ENCODE results near the gene PLEKHA5.
"Not testable (repeated sequence)": the region's sequence is repeated elsewhere in the genome, so short reads cannot be mapped to it uniquely, and the experiment has no call there.

The PLEKHA5 gene

DNA sequence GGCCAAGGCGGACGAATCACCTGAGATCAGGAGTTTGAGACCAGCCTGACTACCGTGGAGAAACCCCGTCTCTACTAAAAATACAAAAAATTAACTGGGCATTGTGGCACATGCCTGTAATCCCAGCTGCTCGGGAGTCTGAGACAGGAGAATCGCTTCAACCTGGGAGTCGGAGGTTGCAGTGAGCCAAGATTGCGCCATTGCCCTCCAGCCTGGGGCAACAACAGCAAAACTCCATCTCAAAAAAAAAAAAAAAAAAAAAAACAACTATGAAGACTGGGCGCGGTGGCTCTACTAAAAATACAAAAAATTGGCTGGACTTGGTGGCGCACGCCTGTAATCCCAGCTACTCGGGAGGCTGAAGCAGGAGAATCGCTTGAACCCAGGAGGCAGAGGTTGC lies 176.1 kb downstream of the PLEKHA5 start:
- H2AFZ ChIP-seq (ENCODE audit: low read depth, low read length); H3K4ac ChIP-seq (ENCODE audit: low read depth in 1 of 2, low read length in 2 of 2); H3K4me1 ChIP-seq (ENCODE audit: control insufficient read depth, insufficient read depth, low read depth, low read length); H2BK15ac ChIP-seq (ENCODE audit: low read depth, poor library complexity, severe bottlenecking); H3K4me2 ChIP-seq (ENCODE audit: low read length, poor library complexity, severe bottlenecking); H2BK5ac ChIP-seq (ENCODE audit: low read depth, low read length, poor library complexity, severe bottlenecking); H3K4me3 ChIP-seq (ENCODE audit: insufficient read depth in 1 of 2, low read depth in 1 of 2, low read length in 2 of 2); H3K27me3 ChIP-seq (ENCODE audit: control insufficient read depth in 1 of 2, insufficient read depth in 1 of 2, low read length in 2 of 2); H3K23ac ChIP-seq (ENCODE audit: low read length in 2 of 2); H4K91ac ChIP-seq (ENCODE audit: low read length); H3K9me3 ChIP-seq (ENCODE audit: control insufficient read depth, low read length); H3K9ac ChIP-seq (ENCODE audit: low read length); DNase-seq; H2BK12ac ChIP-seq (ENCODE audit: low read length in 2 of 2); H3K27ac ChIP-seq (ENCODE audit: low read length, poor library complexity, severe bottlenecking); H2AK5ac ChIP-seq (ENCODE audit: low read length, severe bottlenecking); H3K14ac ChIP-seq (ENCODE audit: low read length in 2 of 2); H2BK120ac ChIP-seq (ENCODE audit: low read depth, low read length); H4K8ac ChIP-seq (ENCODE audit: low read length); H3K79me1 ChIP-seq (replicated peaks; ENCODE audit: low read length, poor library complexity, severe bottlenecking); H3K18ac ChIP-seq (ENCODE audit: low read depth in 1 of 2, low read length in 2 of 2): not testable (repeated sequence)
- H3K36me3 ChIP-seq (ENCODE audit: control insufficient read depth in 1 of 2, insufficient read depth in 2 of 2, low read depth in 1 of 2, low read length in 2 of 2): peaks cover 26 to 35% of the 10 kb centered on the region in 2 experiments
- WGBS: 99% methylated on average over 14 of the region's 14 CpGs

DNA sequence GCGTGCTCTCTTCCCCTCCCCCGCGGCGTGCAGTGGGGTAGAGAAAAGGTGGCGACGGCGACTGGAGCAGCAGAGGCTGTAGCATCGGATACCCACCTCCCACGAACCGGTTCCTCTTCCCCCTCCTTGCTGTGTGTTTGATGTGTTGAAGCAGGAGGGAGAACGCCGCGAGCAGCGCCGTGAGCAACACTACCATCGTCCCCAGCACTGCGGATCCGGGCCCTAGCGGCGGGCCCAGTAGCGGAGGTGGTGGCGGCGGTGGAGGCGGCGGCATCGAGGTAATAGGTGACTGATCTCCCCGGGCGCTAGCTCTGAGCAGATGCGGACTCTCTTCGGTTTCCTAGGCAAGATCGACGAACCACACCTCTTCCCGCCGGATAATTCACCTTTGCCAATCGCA lies 176.8 kb downstream of the PLEKHA5 start:
- H3K79me1 ChIP-seq (replicated peaks; ENCODE audit: low read length, poor library complexity, severe bottlenecking): peaks cover 5% of the 10 kb centered on the region
- H3K4me3 ChIP-seq (ENCODE audit: insufficient read depth in 1 of 2, low read depth in 1 of 2, low read length in 2 of 2): no peak overlapping the region
- no peak overlapping the region for H4K8ac ChIP-seq (ENCODE audit: low read length)
- H2AFZ ChIP-seq (ENCODE audit: low read depth, low read length): no peak overlapping the region
- H2BK12ac ChIP-seq (ENCODE audit: low read length in 2 of 2): no peak overlapping the region
- no peak overlapping the region for H3K14ac ChIP-seq (ENCODE audit: low read length in 2 of 2)
- H3K23ac ChIP-seq (ENCODE audit: low read length in 2 of 2): no peak overlapping the region
- H3K9ac ChIP-seq (ENCODE audit: low read length): no peak overlapping the region
- H3K4me1 ChIP-seq (ENCODE audit: control insufficient read depth, insufficient read depth, low read depth, low read length): no peaks in the 10 kb centered on the region
- peak overlapping the region; percentile 72 for H4K91ac ChIP-seq (ENCODE audit: low read length)
- no peaks in the 10 kb centered on the region for H3K9me3 ChIP-seq (ENCODE audit: control insufficient read depth, low read length)
- no peaks in the 10 kb centered on the region for H3K27me3 ChIP-seq (ENCODE audit: control insufficient read depth in 1 of 2, insufficient read depth in 1 of 2, low read length in 2 of 2)
- H2BK120ac ChIP-seq (ENCODE audit: low read depth, low read length): no peak overlapping the region
- H3K4ac ChIP-seq (ENCODE audit: low read depth in 1 of 2, low read length in 2 of 2): no peak overlapping the region
- H3K4me2 ChIP-seq (ENCODE audit: low read length, poor library complexity, severe bottlenecking): no peak overlapping the region
- DNase-seq: no peak
- peaks cover 26 to 35% of the 10 kb centered on the region in 2 experiments for H3K36me3 ChIP-seq (ENCODE audit: control insufficient read depth in 1 of 2, insufficient read depth in 2 of 2, low read depth in 1 of 2, low read length in 2 of 2)
- H2BK5ac ChIP-seq (ENCODE audit: low read depth, low read length, poor library complexity, severe bottlenecking): no peak overlapping the region
- H2AK5ac ChIP-seq (ENCODE audit: low read length, severe bottlenecking): no peak overlapping the region
- 98% methylated on average over 31 of the region's 35 CpGs for WGBS
- H3K18ac ChIP-seq (ENCODE audit: low read depth in 1 of 2, low read length in 2 of 2): no peak overlapping the region
- no peak overlapping the region for H2BK15ac ChIP-seq (ENCODE audit: low read depth, poor library complexity, severe bottlenecking)
- H3K27ac ChIP-seq (ENCODE audit: low read length, poor library complexity, severe bottlenecking): no peak overlapping the region

DNA sequence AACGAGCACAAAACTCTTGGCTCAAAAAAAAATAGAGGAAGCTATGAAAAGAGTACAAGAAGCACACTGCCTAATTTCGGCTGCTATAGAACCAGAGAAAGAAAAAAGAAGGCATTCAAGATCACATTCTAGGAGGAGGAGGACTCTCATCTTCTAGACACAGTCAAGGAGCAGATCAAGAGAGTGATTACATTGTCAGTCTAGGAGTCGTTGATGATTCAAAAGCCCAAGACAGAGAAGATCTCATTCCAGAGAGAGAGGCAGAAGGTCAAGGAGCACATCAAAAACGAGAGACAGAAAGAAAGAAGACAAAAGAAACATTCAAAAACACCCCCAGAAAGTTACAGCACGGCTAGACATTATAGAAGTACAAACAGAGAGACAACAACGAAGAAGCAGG lies 177.9 kb downstream of the PLEKHA5 start:
- Histone ChIP-seq H3K23ac (ENCODE audit: low read length in 2 of 2) (no peak overlapping the region), H3K14ac (ENCODE audit: low read length in 2 of 2) (no peak overlapping the region), H3K4ac (ENCODE audit: low read depth in 1 of 2, low read length in 2 of 2) (no peak overlapping the region), H3K79me1 (replicated peaks; ENCODE audit: low read length, poor library complexity, severe bottlenecking) (peaks cover 7% of the 10 kb centered on the region), H3K27me3 (ENCODE audit: control insufficient read depth in 1 of 2, insufficient read depth in 1 of 2, low read length in 2 of 2) (no peaks in the 10 kb centered on the region), H3K4me1 (ENCODE audit: control insufficient read depth, insufficient read depth, low read depth, low read length) (no peaks in the 10 kb centered on the region), H2BK12ac (ENCODE audit: low read length in 2 of 2) (no peak overlapping the region), H2BK15ac (ENCODE audit: low read depth, poor library complexity, severe bottlenecking) (no peak overlapping the region), H3K9me3 (ENCODE audit: control insufficient read depth, low read length) (no peaks in the 10 kb centered on the region), H2BK5ac (ENCODE audit: low read depth, low read length, poor library complexity, severe bottlenecking) (no peak overlapping the region), H3K36me3 (ENCODE audit: control insufficient read depth in 1 of 2, insufficient read depth in 2 of 2, low read depth in 1 of 2, low read length in 2 of 2) (peaks cover 23 to 30% of the 10 kb centered on the region in 2 experiments), H4K91ac (ENCODE audit: low read length) (no peak overlapping the region), H4K8ac (ENCODE audit: low read length) (no peak overlapping the region), H3K4me3 (ENCODE audit: insufficient read depth in 1 of 2, low read depth in 1 of 2, low read length in 2 of 2) (no peak overlapping the region), H2BK120ac (ENCODE audit: low read depth, low read length) (no peak overlapping the region), H3K4me2 (ENCODE audit: low read length, poor library complexity, severe bottlenecking) (no peak overlapping the region), H3K9ac (ENCODE audit: low read length) (no peak overlapping the region), H2AK5ac (ENCODE audit: low read length, severe bottlenecking) (no peak overlapping the region), H3K18ac (ENCODE audit: low read depth in 1 of 2, low read length in 2 of 2) (no peak overlapping the region), H3K27ac (ENCODE audit: low read length, poor library complexity, severe bottlenecking) (no peak overlapping the region), H2AFZ (ENCODE audit: low read depth, low read length) (no peak overlapping the region)
- WGBS: 97% methylated on average over 6 of the region's 6 CpGs
- DNase-seq: no peak

DNA sequence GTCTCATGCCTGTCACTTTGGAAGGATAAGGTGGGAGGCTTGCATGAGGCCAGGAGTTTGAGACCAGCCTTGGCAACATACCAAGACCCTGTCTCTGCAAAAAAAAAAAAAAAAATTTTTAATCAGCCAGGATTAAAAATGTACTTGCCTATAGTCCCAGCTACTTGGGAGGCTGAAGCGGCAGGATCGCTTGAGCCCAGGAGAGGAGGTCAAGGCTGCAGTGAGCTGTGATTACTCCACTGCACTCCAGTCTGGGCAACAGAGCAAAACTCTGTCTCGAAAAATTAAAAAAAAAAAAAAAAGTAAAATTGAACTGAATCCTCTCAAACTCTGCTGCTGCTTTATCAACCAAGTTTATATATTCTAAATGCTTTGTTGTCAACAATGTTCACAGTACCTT lies 181.6 kb downstream of the PLEKHA5 start:
- Histone ChIP-seq H2AFZ (ENCODE audit: low read depth, low read length) (no peak overlapping the region), H3K18ac (ENCODE audit: low read depth in 1 of 2, low read length in 2 of 2) (no peak overlapping the region), H3K23ac (ENCODE audit: low read length in 2 of 2) (no peak overlapping the region), H3K36me3 (ENCODE audit: control insufficient read depth in 1 of 2, insufficient read depth in 2 of 2, low read depth in 1 of 2, low read length in 2 of 2) (peaks cover 11 to 20% of the 10 kb centered on the region in 2 experiments), H2BK5ac (ENCODE audit: low read depth, low read length, poor library complexity, severe bottlenecking) (no peak overlapping the region), H4K8ac (ENCODE audit: low read length) (no peak overlapping the region), H3K14ac (ENCODE audit: low read length in 2 of 2) (no peak overlapping the region), H2BK12ac (ENCODE audit: low read length in 2 of 2) (no peak overlapping the region), H3K4me3 (ENCODE audit: insufficient read depth in 1 of 2, low read depth in 1 of 2, low read length in 2 of 2) (no peak overlapping the region), H4K91ac (ENCODE audit: low read length) (no peak overlapping the region), H3K79me1 (replicated peaks; ENCODE audit: low read length, poor library complexity, severe bottlenecking) (peaks cover 8% of the 10 kb centered on the region), H3K9ac (ENCODE audit: low read length) (no peak overlapping the region), H3K27me3 (ENCODE audit: control insufficient read depth in 1 of 2, insufficient read depth in 1 of 2, low read length in 2 of 2) (no peaks in the 10 kb centered on the region), H3K9me3 (ENCODE audit: control insufficient read depth, low read length) (no peaks in the 10 kb centered on the region), H2BK120ac (ENCODE audit: low read depth, low read length) (no peak overlapping the region), H3K27ac (ENCODE audit: low read length, poor library complexity, severe bottlenecking) (no peak overlapping the region), H2AK5ac (ENCODE audit: low read length, severe bottlenecking) (no peak overlapping the region), H2BK15ac (ENCODE audit: low read depth, poor library complexity, severe bottlenecking) (no peak overlapping the region), H3K4me1 (ENCODE audit: control insufficient read depth, insufficient read depth, low read depth, low read length) (no peaks in the 10 kb centered on the region), H3K4ac (ENCODE audit: low read depth in 1 of 2, low read length in 2 of 2) (no peak overlapping the region), H3K4me2 (ENCODE audit: low read length, poor library complexity, severe bottlenecking) (no peak overlapping the region)
- DNase-seq: no peak
- 100% methylated on average over 3 of the region's 3 CpGs for WGBS

Data from mesenchymal stem cell (in vitro differentiated cells and primary cell).